Iris pigment epithelial cell (primary cell): ENCODE measurements around the gene CUEDC2.

Source experiments
- DNase-seq: peaks from one replicate; pipeline ENCODE4 v3.0.0-alpha.2; 2011; ENCODE audit warnings: low read depth

CUEDC2 gene

DNA sequence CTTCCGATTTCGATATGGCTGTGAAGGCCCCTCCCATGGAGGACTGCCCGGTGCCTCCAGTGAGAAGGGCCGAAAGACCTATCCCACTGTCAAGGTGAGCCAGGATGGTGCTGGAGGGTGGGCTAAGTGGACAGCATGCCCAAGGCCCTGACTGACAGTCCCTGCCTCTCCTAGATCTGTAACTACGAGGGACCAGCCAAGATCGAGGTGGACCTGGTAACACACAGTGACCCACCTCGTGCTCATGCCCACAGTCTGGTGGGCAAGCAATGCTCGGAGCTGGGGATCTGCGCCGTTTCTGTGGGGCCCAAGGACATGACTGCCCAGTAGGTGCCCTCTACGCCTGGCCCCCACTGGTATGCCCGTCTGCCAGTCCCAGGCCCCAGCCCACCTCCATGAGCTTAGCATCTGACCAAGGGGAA is 35.6 kb downstream of the CUEDC2 start:
- DNase-seq = no peak

DNA sequence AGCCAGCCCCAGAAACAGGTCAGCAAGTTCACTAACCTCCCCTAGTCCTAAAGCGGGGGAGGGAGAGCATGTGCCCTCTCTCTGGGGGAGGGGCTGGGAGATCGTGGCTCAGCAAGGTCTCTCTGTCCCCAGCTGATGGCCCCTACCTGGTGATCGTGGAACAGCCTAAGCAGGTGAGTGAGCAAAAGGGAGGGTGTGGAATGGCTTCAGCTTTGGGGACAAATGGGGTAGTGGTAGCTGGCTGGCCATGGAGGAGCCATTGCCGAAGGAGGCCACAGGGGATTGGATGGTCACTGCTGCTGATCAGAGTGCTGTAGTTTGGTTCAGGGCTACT is 36.1 kb downstream of the CUEDC2 start:
- DNase-seq = no peak

DNA sequence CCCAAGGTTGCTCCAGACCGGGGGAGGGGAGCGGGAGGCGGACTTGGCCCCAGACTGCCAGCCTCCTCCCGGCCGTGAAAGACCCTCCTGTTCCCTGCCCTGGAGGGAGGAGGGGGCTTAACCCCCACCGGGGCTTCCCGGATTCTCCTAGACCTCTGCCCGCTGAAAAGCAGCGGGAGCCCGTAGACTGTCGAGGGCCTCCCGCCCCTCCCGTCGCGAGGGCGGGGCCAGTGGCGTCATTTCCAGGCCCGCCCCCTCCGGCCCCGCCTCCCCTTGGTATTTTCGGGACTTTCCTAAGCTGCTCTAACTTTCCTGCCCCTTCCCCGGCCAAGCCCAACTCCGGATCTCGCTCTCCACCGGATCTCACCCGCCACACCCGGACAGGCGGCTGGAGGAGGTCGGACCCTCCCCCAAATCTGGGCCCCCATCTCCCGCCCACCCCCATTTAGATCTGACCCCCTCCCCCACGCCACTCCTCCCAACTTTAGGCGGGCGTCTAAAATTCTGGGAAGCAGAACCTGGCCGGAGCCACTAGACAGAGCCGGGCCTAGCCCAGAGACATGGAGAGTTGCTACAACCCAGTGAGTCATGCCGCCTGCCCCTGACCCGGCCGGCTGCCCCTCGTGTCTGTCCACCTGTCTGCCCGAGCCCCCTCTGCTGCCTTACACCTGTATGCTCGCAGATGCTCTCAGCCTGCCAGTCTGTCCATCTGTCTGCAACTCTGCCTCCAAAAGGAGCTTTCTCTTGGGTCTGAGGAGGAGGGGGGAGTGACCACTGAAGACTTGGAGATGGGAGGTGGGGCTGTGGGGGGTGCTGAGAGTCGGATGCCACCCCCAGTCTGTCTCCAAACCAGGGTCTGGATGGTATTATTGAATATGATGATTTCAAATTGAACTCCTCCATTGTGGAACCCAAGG is 36.7 kb downstream of the CUEDC2 start, which contains the start of gene NFKB2:
Gene NFKB2, plus strand, starts transcription at position 306 of the 917 bp plus-strand sequence. Its CDS starts 255 bp downstream, at position 561.
- peak; percentile 88 for DNase-seq

DNA sequence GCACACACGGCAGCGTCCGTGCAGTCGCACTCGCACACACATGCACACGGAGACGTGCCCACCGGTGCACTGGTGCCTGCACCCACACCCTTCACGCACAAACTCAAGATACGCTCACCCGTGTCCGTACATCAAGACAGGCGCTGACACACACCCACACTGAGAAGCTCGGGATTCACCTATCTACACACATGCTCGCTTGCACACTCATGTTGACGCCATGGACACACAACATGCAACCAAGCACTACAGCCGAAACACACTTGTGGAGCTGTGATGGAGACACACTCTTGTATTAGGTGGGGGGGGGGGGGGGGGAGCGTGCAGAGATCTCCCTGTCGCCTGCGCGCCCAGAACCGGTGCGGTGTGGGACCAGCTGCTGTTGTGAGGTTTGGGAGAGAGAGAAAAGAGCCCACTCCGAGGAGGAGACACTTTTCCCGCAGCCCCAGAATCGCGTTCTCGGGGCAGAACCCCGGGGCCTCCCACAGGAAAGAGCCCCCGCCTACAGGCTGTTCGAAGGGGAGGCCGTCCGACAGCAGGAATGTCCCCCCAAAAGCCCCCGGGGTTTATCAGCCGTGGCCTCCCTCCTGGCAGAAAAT is 37.5 kb downstream of the CUEDC2 start:
- peak; percentile 57 for DNase-seq

DNA sequence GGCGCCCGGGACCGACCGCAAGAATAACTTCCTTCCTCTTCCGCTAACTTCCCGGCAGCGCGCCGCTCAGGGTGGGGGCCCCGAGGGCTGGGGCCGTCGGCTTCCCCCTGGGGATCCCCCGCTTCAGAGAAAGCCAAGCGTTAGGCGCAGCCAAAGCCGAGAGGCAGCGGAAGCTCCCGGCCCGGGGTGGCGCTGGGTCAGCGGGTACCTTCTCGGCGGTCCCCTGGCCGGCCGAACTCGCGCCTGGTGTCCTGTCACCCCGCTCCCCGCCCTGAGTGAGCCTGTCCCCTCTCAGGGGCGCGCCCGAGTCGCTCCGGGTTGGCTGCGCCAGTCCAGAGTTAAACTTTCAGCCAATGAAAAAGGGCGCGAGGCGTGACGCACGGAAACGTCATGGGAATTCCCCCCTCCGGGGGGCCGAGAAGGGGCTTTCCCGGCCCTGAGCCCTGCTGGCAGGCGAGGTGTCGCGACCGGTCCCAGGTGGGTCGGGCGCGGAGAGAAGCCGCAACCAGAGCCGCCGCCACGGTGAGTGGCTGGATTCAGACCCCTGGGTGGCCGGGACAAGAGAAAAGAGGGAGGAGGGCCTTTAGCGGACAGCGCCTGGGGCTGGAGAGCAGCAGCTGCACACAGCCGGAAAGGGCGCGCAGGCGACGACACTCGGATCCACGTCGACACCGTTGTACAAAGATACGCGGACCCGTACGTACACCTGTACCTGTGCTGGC is 38.1 kb downstream of the CUEDC2 start:
- peak; percentile 94 for DNase-seq

DNA sequence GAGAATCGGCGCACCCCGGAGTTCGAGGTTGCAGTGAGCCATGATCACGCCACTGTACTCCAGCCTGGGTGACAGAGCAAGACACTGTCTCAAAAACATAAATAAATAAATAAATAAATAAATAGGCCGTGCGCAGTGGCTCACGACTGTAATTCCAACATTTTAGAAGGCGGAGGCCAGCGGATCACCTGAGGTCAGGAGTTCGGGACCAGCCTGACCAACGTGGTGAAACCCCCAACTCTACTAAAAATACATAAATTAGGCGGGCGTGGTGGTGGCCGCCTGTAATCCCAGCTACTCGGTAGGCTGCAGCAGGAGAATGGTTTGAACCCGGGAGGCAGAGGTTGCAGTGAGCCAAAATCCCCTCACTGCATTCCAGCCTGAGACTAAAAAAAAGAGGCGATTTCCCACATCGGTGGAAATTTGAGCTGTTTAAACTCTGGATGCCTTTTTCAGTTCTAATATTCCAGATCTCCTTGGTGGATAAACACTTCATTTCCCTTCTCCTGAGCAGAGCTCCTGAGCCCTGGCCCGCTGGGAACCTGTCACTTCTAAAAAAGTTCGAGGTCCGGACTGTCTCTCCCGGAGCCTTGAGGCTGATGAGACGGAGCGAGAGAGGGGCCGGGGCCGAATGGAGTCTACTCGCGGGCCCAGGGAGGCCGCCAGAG is 38.8 kb downstream of the CUEDC2 start:
- DNase-seq = no peak

DNA sequence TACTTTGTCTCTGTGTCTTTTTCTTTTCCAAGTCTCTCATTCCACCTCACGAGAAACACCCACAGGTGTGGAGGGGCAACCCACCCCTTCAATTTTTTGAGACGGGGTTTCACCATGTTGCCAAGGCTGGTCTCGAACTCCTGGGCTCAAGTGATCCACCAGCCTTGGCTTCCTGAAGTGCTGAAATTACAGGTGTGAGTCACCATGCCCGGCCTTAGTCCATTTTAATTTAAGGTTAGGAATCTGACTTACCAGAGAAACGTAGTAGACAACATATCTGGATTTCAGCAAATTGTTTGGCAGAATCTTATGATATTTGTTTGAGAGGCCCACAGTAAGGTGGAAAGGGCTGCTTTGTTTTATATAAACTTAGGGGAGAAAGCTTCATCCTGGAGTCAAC is 40.1 kb downstream of the CUEDC2 start:
- DNase-seq = no peak

DNA sequence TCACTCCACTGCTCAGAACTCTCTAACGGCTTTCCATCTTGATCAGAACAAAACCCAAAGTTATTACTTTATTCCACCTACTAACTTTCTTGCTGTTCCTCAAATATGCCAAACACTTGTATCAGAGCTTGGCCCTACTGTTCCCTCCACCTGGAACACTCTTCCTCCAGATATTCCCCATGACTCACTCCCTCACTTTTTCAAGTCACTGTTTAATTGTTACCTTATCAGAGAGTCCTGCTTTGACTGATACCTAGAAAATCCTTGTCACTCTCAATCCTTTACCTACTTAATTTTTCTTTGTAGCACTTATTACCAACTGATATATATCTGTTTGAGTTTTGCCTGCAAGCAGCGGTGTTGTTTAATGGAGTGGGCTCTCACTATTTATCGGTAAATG is 42.5 kb downstream of the CUEDC2 start:
- no peak for DNase-seq

DNA sequence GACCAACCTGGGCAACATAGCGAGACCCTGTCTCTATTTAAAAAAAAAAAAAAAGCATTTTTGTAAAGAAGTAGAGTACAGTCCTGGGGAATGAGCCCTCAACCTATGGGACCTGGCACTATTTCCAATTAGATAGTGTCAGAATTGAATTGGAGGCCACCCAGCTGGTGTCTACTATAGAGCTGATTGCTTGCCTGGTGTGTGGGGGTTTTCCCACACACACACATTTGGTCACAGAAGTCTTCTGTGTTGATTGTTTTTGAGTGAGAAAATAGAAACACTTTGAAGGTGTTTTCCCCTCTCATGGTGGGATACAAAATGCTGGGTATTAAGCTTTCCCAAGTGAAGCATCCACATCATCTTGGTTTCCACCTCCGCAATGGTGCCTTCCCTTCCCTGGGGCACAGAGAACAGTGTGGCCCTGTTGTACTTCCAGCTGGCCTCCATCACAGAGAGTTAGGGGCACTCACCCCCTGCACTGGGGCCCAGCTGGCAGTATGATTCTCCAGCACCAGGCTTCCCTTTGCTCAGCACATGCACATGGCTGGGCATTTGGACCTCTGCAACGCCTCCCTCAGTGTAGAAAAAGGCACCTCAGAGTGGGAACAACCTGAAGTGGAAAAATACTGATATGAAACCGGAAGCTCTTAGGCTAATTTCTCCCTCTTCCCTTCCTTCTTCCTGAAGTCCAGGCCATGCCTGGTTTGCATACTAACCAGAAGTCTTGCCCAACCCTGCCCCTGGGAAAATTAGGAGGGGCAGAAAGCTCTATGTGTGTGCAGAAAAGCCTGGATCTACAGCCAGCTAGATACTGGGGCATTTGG is 47.6 kb downstream of the CUEDC2 start:
- DNase-seq = peak; percentile 23

DNA sequence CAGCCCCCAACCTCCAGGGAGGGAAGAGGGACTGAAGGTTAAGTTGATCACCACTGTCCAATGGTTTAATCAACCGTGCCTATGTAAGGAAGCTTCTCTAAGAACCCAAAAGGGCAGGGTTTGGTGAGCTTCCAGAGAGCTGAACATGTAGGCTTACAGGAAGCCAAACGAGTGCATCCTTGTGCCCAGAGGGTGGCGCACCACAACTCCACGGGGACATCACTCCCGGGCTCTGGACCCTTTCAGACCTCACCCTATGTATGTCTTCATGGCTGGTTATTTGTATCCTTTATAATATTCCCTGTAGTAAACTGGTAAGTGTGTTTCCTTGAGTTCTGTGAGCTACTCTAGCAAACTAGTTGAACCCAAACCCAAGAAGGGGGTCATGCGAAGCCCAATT is 48.3 kb downstream of the CUEDC2 start:
- DNase-seq = no peak

DNA sequence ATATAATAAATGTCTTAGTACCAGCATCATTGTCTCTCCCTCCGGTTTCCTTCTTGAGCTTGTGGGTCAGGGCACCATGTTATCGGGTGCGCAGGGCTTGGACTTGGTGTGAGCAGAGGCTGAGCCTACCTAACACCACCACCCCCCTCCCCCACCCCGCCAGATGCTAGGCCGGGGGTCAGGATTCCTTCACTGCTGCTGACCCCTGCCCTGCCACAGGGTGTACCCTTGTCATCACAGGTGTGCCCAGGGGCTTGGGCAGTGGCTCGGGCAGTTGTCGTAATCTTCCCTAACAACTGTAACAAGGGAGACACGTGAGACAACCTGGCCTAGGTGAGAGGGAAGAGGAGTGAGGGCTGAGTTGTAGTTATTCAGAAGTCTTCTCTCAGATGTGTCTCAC is 49.5 kb downstream of the CUEDC2 start:
- DNase-seq = no peak

DNA sequence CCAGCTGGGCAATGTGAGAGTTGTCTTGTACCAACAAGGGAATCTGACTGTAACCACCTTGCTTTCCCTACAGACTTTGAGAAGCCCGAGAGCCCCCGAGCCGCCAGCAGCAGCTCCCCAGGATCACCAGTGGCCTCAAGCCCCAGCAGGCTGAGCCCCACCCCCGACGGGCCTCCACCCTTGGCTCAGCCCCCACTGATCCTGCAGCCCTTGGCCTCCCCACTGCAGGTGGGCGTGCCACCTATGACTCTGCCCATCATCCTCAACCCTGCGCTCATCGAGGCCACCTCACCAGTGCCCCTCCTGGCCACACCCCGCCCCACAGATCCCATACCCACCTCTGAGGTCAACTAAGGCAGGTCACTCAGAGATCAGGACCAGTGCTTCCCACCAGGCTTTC is 50.4 kb downstream of the CUEDC2 start:
- DNase-seq = no peak

DNA sequence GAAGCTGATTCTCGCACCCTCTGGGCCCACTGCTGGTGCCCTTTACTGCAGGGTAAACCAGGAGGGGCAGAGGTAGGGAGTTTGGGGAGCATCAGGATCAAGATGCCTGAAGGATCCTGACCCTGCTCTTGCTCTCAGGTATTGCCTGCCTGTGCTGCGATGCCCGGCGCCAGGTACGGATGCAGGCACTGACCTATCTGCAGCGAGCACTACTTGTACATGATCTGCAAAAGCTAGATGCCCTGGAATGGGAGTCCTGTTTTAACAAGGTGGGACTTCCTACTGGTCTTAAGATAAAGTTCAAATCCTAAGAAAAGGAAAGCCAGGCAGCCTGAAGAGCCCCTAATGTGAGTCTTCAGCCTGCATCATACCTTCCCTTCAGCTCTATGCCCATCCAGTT is 53.0 kb downstream of the CUEDC2 start:
- DNase-seq = no peak

DNA sequence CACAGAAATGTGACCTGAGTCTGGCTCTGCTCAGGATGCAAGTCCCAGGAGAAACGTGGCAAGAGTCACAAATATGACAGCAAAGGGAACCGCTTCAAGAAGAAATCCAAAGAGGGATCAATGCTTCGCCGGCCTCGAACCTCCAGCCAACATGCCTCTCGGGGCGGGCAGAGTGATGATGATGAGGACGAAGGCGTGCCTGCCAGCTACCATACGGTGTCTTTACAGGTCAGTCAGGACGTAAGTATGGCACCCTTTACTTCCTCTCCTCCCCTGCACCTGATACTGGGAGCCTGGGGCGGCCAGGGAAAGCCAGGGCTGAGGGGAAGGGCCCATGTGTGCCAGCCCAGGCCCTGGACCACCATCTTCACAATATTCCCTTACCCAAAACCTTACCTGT is 55.5 kb downstream of the CUEDC2 start:
- DNase-seq = no peak

DNA sequence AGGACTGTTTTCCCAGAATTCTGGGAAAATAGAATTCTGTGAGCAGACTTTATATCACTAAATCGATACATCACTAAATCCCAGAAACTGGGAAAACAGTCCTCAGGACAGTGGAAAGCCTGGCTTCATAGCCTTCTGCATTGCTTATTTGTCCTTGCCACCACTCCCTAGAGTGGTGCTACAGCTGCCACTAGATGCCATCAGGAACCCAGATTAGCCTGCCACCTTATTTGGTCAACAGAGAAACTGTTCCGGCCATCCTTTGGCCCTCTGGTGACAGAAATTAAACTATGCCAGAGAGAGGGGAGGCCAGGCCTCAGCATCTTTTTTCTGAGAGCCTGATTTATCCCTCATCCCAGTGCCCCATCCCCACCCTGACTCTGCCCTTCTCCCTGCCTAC is 56.5 kb downstream of the CUEDC2 start:
- no peak for DNase-seq

DNA sequence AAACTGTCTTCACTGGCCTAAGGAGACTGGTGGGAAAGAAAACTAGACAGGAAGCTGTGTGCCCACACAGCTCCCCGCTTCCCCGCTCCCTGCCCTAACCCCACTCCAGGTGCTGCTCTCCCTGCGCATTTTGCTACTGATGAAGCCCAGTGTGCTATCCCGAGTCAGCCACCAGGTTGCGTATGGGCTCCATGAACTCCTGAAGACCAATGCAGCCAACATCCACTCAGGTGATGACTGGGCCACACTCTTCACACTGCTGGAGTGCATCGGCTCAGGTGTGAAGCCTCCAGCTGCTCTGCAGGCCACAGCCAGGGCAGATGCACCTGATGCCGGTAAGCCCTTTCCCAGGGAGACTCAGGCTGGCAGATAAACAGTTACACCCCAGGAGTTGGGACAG is 57.1 kb downstream of the CUEDC2 start:
- DNase-seq = no peak
